GM18499 (cell line): Measurements from ENCODE around the gene PRDM16.
"Not testable (repeated sequence)": the region's sequence is repeated elsewhere in the genome, so short reads cannot be mapped to it uniquely, and the experiment has no call there.

Source experiments
- ATAC-seq: cut with Tn5 transposase; IDR thresholded peaks from one replicate; pipeline ENCODE4 v1.9.1; 2021; ENCODE audit warnings: moderate number of reproducible peaks; ENCODE audit not compliant: insufficient read depth, unreplicated experiment

The PRDM16 gene

DNA sequence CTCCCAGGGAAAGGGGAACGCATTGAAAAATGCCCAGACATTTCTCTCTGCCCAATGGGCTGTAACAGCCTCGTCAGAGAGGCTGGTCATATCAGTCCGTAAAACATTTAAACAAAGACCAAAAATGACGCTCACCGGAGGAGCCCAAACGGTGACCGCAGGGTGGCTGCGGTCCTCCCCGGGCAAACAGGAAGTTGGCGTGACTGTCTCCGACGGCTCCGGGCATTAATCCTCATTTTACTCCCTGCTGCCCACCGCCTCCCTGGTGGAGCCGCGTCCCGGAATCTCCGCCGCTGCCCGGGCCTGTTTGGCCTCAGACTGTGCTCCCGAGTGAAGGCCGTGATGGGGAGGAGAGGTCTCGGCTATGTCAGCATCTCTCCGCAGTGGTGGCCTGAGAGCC lies 9.9 kb downstream of the PRDM16 start:
- ATAC-seq: no peak

DNA sequence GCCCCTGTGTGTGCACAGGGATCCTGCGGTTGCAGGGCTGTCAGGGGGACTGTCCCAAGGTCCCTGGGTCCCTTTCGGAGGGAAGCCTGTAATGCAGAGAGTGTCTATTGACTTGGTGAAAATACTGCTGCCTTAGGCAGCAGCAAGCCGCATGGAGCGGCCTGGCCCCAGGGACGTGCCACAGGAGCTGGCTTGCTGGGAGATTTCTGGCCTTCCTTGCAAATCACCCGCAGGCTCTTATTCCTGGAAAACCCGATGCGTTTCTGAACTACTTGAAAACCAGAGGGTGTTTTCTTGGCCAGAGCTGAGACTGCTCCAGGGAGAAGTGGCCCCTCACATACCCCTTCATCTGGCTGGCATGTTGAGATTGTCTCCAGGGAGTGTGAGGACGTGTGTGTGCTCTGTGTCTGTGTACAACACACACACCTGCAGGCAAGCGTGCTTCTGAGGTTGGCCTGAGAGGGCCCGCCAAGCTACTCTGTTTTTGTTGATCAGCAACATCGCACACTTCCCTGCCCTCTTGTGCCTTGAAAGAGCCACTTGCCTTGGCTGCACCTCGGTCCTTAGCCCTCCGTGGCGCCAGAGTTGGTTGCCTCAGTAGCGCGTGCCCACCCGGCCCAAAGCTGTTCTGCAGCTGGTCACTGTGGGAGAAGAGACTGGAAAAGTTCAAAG lies 10.5 kb downstream of the PRDM16 start:
- ATAC-seq: no peak

DNA sequence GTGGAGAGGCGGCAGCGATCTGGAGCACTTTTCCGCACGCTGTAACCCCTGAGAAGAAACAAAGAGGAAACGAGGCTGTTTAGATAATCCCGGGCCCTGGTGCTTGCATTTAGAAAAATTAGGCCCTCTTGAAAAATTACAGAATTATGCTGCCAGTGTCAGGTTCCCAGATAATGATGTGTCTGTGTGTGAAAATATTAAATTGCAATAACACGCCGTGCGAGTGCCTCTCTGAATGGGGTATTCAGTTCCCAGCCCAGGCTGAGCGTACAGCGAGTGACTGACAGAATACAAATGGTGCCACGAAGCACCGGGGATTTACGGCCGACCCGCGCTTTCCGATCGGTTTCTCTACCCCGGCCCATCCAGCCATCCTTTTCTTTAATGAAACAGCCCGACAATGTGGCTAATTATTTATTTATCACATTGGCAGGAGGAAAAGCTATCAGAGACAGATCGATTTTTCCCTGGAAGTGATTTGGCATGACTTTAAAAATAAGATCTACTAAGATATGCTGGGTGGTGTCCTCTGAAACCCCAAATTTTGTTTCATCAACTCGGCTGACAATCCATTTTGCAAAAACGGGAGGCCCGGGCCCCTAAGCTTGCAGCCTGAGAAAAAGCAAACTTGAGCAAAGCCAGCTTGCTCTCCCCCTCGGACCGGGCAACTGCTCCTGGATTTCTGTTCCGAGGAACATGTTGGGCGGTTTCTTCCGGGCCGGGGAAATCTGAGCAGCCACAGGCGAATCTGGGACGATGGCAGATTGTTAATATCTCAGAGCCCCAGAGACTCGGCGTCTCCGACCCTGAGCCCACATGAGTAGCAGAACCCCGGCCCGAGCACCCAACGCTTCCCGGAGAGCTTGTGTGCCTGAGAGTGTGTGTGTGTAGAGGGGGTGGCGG lies 11.3 kb downstream of the PRDM16 start:
- no peak for ATAC-seq

DNA sequence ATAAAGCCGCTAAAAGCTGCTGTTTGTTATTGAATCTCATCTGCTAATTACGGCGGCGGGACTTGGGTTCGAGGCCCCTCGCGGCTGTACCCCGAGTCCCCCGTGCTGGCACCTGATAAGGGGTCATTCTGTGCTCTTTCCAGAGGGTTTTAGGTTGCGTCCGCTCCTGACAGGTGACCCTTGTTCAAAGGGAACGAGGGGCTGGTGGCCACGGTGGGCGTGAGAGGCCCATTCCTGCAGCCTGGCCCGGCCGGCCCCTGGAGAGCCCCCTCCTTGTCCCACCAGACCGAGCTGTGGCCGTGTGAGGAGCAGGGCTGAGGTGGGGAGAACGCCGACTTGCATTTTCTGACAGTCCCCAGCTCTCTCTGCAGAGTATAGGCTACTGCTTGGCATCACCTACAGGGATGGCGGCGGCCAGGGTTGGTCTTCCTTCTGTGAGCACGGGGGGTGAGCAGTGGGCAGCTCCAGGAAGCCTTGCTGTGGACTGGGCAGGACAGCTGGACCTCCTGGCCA lies 12.2 kb downstream of the PRDM16 start:
- no peak for ATAC-seq

DNA sequence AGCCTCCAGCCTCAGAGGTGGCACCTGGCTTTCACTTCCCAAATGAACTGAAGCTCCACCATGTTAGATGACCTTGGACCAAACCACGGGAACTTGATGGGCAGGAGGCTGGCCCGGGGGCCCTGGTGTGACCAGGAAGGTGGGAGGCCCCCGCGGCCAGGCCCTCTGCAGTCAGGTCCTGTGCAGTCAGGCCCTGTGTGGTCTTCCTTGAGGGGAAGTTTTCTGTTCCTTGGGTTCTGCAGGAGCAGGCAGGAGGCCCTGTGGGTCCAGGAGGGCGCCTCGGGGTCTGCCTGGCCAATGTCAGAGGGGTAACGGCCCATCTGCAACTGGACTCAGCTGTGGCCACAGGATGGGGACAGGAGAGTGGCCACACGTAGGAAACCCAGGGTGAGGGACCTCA lies 13.0 kb downstream of the PRDM16 start:
- no peak for ATAC-seq

DNA sequence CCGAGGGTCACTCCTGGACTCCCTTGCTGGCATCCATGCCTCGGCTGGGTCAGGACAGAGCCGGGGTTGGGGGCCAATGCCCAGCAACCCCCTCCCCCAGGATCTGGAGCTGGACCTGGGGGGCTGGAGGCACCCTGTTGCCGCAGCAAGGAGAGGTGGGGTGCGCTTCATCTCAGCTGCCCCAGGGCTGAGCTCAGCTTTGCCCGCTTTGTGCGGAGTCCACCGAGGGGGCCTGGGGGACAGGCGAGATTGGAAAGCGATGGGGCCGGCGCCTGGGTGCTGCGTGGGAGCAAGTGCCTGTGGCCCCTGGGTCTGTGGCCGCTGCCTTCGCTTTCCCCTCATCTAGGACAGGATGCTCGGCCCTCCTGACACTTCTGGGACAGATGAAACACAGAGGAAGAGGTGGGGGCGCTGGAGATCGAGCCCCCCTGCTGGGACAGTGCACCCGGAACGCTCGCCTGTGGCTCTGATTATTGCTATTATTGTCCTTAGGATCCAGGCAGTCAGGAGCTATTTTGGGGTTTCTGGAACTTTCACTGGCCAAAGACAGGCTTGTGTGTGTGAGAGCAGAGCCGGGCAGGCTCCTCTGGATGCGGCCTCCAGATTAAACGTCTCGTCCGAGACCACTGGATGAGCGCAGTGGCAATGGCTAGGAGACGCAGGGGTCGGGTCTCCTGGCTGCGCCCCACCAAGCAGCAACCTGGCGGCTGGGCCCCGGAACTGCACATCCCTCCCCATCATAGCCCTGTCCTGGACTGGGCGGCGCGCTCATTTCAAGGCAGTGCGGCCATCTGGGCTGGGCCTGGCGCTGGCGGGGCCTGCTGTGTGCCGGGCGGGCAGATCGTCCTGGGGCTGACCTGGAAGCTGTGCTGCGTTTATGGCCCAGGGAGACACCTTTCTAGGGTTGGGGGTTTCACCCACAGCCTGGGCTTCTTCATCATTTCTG lies 13.8 kb downstream of the PRDM16 start:
- ATAC-seq: no peak

DNA sequence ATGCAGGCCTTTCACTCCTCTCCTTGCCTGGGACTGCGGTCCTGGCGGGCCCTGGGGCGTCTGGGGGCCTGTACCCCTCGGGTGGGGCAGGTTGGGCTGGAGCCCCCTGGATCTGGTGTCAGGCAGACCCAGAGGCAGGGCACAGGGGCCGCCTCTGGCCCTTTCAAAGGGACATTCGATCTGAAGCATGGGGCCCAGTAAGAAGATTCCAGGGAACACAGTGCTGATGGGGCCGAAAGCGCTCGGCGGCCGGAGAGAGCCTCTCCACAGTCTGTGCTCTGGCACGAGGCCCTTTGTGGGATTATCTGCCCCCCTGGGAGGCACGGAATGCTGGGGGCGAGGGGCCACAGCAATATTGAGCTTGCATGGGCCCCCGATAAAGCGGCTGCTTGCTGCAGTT lies 15.2 kb downstream of the PRDM16 start:
- ATAC-seq: no peak

DNA sequence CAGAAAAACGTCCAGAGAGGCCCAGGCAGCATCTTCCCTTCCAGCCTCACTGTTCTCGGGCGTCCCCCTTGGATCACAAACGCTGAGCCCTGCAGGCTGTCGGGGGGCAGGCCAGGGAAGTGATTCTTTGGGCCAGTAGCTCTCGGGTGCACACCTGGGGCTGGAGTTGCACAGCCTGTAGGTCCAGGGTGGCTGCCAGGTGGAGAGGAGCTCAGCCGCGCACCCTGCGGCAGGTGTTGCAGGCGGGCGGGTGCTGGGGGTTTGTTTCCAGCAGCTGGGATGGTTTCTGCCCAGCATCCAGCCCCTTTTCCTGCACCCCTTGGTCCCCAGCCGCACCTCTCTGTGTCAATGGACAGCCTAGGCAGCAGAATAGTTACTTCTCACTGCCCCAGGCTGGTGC lies 15.7 kb downstream of the PRDM16 start:
- no peak for ATAC-seq

DNA sequence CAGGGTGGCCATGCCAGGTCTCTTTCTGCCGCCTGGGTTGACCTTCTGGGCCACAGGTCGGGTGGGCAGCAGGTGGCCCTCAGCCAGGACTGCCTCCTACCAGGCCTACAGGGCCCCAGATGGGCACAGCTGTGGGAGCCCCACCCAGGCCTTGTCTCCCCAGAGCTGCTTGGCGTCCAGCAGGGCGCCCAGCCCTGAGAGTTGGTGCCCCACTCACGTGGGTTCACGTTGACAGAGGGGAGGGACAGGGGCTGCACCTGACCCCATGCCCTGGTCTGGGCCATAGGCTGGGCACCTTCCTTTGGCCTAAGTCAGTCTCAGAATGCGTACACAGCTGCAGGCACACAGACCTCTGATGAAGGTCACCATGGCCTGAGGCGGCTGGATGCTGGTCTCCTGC lies 16.7 kb downstream of the PRDM16 start:
- no peak for ATAC-seq

DNA sequence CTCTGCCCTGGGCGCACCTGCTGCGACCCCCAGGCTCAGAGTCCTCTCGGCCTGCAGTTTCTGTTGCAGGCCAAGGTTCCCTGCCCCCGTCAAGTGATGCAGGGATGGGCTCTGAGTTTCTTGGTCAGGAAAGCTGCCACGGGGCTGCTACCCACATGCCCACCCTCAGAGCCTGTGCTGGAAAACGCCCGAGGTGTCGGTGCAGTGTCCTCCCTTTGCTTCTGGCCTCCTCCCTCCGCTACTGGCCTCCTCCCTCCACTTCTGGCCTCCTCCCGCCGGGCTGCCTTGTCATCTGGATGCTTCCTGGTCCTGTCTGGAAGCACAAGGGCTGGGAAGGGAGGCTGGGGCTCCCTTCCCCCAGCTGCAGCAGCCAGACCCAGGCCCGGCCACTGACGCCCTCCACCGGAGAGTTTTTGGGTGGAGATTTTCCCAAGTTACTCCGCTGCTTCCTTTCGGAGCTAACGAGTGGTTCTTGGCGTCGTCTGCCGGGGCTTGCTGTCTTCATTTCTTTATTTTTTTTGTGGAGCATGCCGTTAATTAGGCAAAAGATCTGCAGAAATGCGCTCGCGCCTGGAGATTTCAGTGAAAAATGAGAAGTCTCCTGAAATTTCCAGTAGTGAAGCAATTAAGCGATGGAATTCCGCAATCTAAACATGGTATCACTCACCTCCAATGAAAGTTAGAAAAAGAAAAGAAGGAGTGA lies 17.4 kb downstream of the PRDM16 start:
- no peak for ATAC-seq

DNA sequence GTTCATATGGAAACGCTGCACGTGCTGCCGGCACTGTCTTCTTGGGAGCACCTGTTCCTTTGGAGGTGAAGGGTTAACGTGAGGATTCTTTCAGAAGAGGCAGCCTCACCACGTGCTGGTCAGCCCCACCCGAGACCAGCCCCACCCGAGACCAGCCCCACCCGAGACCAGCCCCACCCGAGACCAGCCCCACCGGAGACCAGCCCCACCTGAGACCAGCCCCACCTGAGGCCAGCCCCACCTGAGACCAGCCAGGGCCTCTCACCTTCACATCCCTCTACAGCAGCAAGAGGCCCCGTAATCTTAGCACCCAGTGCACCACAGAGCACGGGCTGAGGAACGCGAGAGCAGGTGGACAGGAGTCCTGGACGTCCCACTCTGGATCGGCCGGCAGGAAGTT lies 18.0 kb downstream of the PRDM16 start:
- ATAC-seq: no peak

DNA sequence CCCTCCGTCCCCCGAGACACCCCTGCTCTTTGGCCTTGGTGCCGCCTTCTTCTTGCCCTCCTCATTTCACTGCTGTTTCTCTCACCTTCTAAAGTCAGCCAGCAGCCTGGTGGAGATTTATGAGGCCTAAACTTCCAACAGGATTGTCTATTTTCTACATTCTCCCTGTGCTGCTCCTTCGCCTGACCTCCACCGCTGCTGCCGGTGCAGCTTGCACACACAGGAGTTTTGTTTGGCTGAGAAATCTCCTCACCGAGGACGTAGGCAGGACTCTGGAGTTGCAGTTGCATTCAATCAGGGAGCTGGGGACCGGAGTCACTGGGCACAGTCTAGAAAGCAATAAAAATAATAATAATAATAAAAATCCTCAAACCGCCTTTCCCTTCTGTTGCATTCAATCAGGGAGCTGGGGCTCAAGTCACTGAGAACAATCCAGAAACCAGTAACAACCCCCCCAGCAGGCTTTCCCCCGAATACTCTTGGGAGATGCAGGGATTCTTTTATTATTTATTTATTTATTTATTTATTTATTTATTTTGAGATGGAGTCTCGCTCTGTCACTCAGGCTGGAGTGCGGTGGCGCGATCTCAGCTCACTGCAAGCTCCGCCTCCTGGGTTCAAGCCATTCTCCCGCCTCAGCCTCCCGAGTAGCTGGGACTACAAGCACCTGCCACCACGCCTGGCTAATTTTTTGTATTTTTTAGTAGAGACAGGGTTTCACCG lies 19.1 kb downstream of the PRDM16 start:
- ATAC-seq: not testable (repeated sequence)

DNA sequence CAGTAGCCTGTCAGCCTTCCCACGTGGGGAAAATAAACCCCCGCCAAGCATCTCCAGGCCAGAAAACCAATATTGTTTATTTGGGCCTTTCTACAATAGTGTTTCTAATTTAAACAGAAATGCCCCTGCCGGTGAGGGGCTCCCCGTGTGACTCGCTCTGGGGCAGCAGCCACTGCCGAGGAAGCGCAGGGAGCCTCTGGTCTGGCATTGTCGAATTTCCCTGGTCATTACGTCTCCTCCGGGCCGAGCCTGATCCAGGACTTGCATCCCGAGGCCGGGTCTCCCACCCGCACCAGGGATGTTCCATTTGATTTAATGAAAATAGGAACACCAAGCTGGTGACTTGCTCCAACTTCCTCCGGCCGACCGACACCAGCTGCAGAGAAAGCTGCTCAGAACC lies 20.5 kb downstream of the PRDM16 start:
- no peak for ATAC-seq

DNA sequence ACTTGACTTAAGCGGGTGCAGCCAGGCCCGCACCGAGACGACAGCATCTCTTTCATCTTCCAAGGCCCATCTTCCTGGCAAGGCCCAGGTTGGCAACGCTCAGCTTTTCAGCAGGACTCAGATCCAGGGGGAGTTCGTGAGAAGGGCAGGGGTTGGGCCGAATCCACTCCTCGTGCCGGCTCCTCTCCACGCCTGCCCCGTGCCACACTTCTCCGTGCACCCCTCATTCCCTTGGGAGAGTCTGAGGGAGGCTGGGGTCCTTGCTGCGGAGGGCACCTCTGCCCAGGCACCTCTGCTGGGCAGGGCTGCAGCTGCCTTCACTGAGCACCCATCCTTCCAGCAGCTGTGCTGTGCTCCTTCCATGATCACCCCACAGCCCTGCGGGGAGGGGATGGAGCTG lies 22.3 kb downstream of the PRDM16 start:
- no peak for ATAC-seq

DNA sequence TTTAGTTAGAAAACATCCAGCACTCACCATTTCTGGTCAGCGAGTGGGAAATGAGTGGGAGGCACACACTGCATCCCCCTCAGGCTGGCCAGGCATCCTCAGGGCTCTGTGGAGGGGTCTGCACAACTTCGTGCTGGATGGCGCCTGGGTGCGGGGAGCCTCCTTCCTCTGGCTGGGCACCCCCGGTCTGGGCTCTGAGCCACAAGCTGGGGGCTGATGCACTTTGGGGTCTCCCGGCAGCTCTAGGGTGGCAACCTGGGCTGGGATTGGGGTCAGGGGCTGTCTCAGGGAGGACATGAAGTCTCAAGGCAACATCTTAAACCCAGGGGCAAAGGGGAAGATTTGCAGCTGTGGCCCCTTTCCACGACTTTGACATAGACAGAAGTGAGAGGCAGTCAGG lies 23.5 kb downstream of the PRDM16 start:
- ATAC-seq: no peak

DNA sequence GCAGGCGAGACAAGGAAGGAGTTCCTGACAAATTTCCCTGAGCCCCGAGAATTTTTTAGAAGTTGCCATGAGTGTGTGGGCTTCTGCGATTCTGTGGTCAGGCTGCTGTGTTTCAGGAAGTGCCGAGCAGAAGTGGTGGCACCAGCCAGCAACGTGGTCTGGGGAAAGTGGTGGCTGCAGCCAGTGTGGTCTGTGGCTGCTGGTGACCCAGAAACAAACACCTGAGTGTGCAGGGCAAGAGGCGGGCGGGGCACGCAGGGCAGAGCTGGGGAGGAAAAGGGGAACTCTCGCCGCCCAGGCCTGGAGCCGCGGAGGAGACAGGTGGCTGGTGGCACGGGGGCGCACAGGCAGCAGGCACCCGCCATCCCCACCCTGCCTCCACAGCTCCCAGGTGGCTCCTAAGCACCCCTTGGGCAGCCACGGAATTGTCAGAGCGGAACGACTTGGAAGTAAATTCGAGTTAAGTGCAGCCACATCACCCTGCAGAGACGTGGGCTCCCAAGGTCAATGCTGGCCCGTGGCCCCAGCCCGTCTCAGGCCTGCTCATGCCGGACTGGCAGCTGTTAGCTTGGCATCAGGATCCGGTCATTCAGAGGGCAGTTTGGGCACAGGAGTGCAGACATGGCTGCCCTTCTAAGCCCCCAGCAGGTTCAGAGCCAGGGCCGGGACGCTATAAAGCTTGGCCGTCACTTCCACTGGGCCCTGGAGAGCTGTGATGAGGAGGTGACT lies 25.1 kb downstream of the PRDM16 start:
- ATAC-seq: no peak

DNA sequence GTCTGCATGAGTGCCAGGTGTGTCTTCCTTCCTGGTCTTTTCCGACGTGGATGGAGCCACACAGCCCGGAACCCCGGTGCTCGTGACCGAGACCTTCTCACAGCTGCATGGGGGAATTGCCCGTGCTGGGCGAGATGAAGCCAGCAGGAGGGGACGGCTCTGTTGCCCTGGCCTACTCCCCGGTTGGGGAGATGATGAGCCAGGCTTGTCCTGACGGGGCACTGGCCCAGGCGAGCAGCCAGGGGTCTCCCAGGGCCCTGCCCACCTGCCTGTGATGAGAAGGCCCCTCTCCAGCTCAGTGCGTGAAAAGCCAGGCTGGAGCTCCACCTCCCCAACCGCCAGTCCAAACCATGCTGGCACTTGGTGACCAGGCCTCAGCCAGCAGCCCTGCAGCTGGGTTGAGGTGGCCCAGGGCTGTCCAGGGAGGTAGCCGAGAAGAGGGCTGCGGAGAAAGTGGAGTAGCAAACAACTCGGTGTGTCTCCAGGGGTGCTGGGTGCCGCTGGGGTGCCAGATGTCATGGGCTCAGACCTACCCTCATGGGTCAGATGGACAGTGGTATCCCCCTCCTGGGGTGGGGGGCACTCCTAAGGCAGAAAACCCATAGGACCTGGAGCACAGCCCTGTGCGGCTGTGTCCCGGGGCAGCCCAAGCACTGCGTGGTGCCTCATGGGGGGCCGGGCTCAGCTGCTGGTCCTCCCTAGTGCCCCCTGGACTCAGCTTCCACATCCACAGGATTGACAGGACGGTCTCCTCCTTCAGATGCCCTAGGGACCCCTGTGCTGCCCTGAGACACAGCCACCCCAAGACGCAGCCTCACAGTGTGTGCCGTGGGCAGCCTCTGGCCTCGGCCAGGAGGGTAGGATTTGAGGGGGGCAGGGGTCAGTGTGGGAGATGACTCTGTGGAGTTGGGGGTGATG lies 26.1 kb downstream of the PRDM16 start:
- ATAC-seq: no peak

DNA sequence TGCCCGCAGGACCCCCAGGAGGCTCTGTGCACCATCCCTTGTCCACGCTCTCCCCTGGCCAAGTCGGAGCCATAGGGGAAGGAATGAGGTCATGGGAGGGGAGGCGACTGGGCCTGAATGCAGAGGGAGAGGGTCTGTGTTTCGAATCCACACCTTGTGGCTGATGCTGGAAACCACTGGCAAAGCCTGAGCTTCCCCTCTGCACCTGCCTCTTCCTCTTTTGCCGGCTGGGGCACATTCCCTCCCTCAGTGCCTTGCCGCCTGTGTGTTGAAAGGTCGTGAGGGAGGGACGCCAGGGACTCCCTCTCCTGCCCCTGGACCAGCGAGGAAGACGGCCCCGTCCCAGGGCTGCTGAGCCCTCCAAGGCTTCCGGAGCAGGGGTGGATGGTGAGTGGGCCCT lies 27.3 kb downstream of the PRDM16 start:
- no peak for ATAC-seq
